Measurements from ENCODE around the gene ROR2.

Gene ROR2

DNA sequence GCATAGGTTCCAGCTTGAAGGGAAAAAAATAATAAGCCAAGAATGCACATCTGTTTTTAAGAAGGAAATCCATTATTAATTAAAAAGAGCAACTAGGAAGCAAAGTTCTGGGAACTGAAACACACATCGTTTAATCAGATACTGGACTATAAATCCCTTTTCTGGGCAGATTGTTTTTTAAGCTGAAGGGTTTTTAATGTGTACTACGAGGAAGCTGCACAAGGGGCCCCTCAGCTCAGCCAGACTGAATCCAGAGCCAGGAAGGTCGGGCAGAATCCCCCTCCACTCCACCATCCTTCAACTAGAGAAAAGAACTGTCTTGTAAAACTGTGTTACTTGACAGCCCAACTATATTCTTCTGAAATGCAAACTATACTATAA lies 49.2 kb downstream of the ROR2 start:
- DNase-seq (ENCODE audit: low spot score) = no peak

DNA sequence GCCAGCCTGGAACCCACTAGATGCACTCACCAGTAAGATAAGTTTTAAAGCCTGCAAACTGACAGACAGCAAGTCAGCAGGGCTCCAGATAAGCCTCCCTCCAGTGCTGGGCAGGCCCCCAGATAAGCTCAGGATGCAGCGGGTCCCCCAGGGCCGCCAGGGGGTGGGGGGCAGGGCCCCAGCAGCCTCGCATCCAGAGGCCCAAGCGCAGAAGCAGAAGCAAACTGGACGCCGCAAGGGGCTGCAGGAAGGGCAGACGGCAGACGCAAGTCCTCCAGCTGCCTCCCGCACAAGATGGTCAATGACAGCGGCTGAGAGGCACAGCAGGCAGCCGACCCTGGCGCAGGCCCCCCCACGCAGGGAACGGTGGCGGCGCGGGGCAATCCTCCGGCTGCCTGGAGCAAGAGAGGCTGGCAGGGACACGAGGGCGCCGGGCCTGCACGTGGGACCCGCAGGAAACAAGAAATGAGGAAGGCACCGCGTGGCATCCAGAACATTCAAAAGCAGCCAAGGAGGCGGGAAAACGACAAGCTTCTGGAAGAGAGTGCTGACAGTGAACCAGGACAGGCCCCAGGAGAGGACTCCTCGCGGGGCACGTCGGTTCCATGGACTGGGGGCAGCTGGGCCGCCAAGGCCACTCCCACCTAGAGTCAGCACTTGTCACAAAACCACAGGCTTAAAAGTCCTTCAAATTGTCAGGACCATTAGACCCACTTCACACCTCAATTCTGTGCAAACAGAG lies 49.8 kb downstream of the ROR2 start:
- DNase-seq (ENCODE audit: low spot score) = no peak

DNA sequence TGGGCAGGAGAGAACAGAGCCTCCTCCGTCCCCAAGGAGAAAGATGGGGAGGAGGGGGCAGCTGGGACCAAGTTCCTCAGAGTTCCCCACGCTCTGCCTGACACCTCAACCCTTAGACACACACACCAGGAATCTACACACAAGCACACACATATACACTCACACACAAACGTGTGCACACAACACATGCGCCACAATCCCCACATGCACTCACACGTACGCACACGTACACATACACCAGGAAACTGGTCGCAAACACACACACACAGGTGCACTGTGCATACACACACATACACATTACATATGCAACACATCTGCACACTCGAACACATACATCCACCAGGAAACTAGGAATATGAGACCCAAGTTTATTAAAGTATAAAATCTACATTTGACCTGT lies 50.4 kb downstream of the ROR2 start:
- no peak for DNase-seq (ENCODE audit: low spot score)

DNA sequence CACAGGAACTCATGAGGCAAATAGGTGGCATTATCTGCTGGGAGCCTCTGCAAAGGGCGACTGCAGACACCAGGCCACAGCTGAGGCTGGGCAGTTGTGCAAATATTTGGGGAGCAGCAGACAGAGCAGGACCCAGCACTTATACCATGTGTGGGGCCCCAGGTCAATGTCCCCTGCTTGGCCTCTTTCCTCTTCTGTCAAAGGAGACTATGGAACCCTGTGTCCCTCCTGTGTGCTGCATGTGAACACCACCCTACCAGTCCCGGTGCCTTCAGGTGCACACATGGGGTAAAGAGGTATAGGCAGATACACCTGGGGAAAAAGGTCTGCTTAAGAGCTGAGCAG lies 50.8 kb downstream of the ROR2 start:
- no peak for DNase-seq (ENCODE audit: low spot score)

DNA sequence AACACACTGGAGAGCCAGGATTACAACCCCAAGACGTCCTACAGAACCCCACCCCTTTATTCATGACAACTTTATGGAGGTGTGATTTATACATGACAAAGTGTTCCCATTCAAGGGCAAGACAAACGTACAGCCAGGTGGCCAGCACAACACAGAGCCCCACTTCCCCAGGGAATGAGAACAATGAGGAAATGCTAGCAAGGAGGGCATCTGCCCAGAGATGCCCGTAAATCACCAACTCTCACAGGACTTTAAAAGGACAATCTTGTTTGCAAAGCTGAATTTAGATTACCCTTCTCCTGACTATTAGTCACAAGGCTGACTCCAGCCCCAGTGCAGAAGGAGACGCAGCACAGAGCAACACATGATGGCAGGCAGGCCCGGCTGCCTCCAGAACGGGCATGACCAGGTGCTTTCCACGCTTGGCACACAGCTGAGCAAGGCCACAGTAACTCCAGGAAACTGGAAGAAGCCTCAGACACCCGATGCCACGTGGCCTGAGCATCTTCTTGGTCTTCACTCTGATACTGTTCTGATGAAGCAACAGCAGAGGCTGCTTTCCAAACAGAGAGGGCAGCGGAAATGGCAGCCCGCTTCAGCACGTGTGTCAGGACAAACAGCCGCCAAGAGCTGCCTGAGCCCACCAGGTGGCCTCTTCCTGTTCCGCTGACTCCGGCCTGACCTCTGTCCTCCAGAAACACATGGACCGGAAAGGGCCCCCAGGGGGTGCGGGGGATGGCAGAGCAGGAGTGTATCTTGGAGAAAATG lies 51.4 kb downstream of the ROR2 start:
- DNase-seq (ENCODE audit: low spot score) = no peak

DNA sequence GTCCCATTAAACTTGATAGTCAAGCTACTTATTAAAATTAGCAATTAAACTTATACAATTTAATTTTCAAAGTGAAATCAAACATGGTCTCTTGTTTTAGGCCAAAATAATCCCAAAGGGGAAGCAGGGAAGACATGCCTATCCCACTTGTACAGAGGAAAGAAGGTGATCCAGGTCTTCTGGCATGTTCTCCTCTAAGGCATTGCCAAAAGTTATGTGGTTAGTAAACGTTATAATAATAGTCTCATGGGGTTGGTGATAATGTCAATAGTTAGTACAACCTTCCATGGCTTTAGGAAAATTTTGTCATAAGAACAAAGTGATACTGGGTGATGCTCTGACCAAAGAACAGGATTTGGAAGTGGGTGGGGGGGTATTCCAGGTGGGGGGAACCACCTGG lies 52.8 kb downstream of the ROR2 start:
- DNase-seq (ENCODE audit: low spot score) = no peak

DNA sequence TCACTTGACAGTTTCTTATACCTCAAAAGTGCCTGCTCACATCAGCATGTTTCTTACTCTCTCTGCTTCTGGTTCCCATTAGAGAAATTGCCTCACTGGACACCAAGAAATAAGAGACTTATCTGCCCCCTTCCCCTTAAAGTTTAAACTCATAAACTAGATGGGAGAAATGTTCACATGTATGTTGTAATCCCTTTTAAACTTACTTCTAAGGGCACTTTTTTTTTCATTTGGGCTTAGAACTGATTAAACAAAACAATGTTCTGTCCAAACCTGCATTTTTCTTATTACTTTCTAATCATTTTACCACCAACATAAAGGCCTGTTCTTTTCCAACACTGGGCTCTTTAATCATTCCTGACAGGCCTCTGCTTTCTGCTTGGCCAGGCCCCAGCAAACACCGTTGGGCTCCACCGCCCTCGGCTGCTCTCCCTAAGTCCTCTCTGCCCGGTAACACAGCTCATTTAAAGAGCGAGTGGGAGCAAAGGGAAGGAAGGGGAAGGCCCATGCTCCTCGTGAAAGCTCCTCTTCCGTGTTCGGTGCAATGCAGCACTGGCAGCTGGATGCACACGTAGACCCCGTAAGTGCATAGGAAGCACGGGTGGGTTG lies 53.4 kb downstream of the ROR2 start:
- DNase-seq (ENCODE audit: low spot score) = no peak

DNA sequence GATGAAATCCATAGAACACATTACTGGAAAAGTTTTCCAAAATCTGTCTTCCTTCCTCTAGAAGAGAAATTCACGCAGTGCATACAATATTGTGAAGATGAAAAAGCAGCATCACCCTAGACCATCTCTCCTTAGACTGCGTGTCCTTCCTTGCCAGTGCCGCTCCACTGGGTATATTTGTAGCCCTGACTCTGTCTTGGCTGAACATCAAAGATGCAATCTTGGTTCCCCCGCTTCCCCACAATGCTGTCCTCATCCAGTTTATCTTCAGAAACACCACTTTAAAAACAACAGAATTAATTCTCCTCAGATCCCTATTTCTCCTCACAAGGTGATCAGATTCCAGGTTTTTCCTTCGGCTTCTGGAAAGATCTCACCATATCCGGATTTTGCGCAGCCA lies 53.9 kb downstream of the ROR2 start:
- no peak for DNase-seq (ENCODE audit: low spot score)

DNA sequence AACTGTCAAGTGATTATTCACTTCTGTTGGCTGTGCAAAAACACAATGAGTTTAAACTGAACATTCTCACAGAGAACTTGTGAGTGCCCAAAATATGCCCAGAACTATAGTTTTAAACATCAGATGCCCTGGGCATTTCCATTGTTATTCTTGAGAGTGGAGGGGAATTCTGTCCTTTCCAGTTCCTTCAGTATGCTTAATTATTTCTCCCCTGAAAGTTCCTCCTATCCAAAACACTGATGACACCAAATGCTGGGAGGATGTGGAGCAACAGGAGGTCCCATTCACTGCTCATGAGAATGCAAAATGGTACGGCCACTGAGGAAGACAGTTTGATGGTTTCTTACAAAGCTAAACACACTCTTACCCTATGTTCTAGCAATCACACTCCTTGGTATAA lies 55.5 kb downstream of the ROR2 start:
- DNase-seq (ENCODE audit: low spot score) = no peak

DNA sequence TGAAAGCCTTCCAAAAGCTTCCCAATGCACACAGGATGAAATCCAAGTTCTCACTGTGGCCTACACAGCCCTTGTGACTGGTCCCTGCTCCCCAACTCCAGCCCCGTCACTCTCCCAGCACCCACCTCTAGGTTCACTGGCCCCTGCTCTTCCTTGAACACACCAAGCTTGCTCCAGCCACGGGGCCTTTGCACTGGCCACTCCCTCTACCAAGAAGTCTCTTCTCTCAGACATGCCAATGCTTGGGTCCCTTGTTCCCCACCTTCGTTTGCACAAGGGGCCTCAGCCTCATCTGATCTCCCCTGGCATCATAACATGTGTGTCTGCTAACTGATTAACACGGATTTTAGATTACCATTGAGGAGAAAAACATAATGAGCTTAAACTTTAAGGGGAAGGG lies 56.0 kb downstream of the ROR2 start:
- no peak for DNase-seq (ENCODE audit: low spot score)

DNA sequence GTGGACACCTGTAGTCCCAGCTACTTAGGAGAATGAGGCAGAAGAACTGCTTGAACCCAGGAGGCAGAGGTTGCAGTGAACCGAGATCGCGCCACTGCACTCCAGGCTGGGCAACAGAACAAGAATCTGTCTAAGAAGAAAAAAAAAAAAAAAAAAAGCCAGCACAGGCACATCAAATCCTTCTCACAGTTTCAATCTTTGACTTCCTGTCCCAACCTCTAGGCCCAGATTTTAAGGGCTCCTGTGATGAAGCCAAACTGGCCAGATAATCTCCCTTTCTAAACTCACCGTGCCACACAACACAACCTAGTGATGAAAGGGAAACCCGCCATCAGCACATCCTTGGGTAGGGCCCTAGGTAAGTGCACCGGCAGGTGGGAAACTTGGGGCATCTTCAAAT lies 58.1 kb downstream of the ROR2 start:
- DNase-seq (ENCODE audit: low spot score) = no peak

DNA sequence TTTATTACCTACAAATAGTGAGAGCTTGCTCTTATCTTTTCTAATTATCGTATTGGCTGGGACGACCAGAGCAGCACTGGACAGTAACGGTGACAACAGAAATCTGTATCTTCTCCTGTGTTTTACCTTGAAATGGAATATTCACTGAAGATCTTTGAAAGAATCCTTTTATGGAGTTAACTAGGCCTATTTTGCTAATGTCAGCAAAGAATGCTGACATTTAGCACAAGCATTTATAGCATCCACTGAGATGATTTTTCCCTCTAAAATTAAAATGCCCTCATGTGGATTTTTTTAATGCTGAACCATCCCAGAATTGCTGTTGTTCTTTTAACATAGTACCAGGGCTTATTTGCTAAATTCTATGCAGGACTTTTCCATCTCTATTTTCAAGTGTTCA lies 59.4 kb downstream of the ROR2 start:
- no peak for DNase-seq (ENCODE audit: low spot score)

DNA sequence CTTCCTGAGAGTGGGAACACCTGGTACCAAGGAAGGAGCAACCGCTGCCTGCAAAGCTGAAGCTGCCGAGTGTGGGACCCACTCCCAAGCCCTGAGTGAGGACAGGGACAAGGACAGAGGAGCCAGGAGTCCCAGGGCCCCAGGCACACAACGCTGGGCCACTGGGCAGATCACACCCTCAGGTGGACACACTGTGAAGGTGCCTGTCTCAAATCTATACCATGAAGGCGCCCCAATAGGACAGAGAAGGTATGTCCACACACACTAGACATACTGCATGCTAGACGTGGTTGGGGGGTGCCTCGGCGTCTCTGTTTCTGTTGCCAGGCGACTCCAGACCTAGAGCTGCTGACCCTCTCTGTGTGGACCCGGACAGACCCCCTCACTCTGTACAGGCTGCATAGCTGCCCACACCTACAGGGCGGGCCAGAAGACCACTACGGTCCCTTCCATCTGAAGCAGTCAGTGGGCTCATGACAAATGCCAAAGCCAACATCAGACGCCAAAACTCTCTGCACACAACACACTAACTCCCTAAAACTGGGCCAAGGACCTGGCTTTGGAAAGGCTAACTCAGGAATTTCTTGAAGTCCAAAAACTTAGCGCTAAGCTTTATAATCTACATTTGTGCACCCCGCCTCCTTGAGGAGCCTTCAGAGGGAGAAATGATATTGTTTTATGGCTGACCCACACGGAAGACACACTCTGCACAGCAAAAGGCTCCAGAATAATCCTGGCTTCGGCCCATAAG lies 60.7 kb downstream of the ROR2 start:
- DNase-seq (ENCODE audit: low spot score) = no peak

DNA sequence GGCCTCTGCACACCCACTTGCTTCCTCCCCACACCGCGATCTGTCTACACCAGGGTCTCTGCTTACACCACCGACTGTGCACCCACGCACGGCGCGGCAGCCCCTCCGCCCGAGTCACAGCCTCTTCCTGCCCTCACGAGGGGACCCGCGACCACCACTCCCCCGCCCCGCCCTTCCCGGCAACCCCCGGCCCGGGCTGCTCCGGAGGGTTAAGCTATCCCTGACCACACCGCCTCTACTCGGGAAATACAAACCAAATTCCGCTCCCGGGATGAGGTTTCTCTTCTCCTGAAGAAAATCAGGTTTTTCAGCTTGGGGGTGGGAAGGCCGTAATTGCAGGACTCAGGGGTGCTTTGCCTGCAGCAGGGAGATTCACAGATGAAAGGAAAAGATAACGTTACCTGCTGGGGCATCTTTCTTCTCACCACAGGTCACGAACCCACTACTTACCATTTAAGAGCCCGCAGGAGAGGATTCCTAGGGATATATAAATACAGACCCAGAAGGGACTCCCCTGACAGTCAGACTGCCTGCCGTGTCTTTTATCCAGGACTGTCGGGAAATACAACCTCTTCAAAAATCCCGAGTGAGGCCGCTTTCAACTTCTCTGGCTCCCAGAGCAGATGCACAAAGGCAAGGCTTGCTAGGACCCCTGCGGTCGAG lies 63.5 kb downstream of the ROR2 start:
- DNase-seq (ENCODE audit: low spot score) = no peak

DNA sequence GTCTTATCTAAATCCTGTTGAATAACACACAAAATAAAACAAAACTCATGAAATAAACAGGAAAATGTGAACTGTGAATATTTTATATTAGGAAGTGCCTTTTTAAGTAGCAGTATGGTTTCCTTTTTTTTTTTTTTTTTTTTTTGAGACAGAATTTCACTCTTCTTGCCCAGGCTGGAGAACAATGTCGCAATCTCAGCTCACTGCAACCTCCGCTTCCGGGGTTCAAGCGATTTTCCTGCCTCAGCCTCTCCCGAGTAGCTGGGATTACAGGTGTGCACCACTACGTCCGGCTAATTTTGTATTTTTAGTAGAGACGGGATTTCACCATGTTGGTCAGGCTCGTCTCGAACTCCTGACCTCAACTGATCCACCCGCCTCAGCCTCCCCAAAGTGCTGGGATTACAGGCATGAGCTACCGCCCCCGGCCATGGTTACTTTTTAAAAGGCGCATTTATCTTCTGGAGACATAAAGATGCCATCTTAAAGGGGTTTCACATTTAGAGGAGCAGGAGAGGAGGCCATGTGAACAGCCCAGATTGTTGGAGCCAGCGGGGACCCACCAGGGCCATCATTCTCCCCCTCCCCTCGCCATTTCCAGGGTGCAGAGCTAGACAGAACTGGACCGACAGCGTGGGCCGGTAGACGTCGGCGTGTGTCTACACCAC lies 64.1 kb downstream of the ROR2 start:
- no peak for DNase-seq (ENCODE audit: low spot score)

DNA sequence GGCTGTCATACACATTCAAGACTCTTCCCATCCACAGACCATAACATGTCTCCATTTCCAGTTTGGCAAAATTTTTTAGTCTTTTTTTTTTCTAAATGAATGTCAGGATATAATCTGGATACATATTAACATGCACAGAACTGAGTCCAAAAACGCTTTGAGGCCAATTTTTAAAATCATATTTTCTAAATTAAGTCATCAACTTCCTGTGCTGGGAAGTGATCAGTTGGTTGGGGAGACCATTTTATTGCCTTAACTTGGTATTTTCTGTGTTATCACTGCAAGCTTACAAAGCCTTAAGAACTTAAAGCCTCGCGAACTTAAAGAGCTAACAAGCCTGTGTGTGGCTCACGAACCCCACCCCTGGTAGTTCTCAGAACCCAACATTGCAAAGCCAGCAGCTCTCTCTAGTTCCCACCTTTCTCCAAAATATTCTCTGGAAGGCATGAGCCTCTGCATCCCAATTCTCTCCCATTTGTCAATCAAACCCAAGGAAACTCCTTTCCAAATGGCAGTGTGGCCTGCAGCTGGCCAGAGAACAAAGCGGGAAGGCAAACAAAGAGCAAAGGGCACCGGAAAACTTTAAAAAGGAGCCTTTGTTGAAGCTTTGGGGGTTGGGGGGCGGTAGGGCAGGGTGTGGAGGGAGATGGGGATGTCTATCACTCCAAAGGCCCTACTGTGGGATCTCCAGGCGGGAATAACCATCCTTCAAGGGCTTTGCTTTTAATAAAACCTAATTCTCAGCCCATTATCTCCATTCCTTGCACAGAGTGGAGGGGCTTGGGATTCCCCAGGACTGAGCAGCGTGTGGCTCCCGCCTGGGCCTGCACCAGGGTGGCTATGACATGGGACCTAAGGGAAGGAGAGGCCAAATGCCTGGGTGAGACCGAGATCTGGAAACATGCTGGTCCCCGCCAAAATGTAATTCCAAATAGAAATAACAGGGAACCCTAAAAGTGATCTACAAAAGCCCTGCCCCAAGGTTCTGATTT lies 65.0 kb downstream of the ROR2 start:
- DNase-seq (ENCODE audit: low spot score) = no peak

DNA sequence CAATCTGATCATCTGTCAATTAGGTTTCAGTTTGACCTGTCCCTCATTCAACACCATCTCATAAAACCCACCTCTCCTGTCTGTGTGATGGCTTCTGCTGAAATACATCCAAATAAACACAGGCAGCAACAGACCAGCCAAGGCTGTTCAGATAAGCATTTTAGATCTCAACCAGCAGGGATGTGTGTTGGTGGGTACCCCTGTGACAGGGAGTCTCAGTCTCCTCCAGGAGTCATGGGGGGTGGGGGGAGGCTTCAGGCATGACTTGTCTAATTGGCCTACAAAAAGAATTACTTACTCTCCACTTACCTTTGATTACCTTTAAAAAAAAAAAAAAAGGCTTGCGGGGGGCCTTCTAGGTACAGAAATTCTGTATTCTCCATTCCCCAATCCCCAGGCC lies 65.9 kb downstream of the ROR2 start:
- DNase-seq (ENCODE audit: low spot score) = no peak

DNA sequence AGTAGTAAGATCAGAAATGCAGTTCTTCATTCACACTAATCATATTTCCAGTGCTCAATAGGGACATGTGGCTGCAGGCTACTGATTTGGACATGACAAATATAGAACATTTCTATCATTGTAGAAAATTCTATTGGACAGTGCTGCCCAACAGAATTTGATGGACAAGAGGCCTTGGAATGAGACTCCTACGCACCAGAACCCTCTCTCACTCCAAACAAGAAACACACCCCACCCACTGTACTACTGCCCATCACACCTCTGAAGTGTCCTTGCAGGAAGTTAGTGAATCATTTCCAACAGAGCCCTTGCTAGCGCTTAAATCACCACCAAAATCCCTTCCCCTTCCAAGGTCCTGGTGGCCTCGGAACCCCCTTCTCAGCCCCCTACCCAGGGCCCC lies 66.5 kb downstream of the ROR2 start:
- no peak for DNase-seq (ENCODE audit: low spot score)

DNA sequence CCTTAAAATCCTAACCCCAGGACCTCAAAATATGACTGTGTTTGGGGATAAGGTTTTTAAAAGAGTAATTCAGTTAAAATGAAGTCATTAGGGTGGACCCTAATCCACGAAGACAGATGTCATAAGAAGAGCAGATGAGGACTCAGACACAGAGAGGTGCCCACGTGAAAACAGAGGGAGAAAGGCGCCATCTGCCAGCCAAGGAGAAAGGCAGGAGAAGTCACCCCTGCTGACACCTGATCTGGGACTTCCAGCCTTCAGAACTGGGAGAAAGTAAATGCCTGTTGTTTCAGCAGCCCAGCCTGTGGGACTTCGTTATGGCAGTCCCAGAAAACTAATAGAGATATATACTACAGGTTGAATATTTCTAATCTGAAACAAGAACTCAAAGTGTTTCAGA lies 67.4 kb downstream of the ROR2 start:
- DNase-seq (ENCODE audit: low spot score) = no peak

DNA sequence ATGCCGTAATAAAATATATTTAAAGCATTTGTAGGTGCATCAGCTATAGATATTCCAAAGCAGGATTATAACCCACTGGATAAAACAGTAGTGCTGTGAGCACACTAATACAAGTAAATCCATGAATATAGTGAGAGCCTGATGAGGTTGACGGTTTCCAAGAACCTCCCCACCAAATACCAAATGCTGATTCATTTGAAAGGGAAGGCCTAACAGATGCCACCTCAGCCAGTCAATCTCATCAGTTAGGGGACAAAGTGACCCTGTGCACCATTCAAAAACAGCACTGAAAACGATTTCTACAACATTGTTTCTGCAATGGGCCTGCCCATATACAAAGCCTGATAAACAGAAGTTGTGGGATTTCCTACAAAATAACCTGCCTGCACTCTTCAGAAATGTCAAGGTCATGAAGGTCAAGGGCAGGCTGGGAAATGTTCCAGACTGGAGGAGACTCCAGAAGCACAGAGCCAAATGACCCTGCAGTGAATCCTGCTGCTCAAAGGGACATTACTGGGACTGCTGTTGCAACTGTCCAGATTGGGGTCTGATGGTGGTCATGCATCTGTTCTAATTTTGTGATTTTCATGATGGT lies 69.6 kb downstream of the ROR2 start:
- no peak for DNase-seq (ENCODE audit: low spot score)
